ENCODE results near the gene GREM2. TPM values are rescaled to one million over a fixed set of nuclear protein-coding genes. Genes with fewer than 3 reads are reported as not detected.

Gene GREM2
- total and polyA plus RNA-seq, 2 donors (not counting 1 experiment from before 2014, with no cell fraction given), result not detected

GRCh38 chr1:240465531-240465940 lies 146.4 kb downstream of the GREM2 start:
- 13% methylated on average over 1 of the region's 6 CpGs for WGBS (ENCODE audit: insufficient coverage)
- Mint-ChIP-seq H3K9me3 (ENCODE audit: insufficient read depth) (no peaks in the 10 kb centered on the region), H3K27me3 (no peaks in the 10 kb centered on the region), H3K27ac (no peak overlapping the region), H3K4me3 (no peak overlapping the region), H3K4me1 (no peaks in the 10 kb centered on the region)
- Histone ChIP-seq H3K79me2 (ENCODE audit: control insufficient read depth, insufficient read depth, low read length) (no peaks in the 10 kb centered on the region), H3K27me3 (replicated peaks in 1 of 4; ENCODE audit: control extremely low read depth in 1 of 4, control insufficient read depth in 3 of 4, insufficient read depth in 4 of 4, low read length in 3 of 4) (no peaks in the 10 kb centered on the region), H2AFZ (ENCODE audit: insufficient read depth, low read depth, low read length, poor library complexity, severe bottlenecking) (no peak overlapping the region), H3K9me3 (ENCODE audit: control extremely low read depth in 1 of 3, control insufficient read depth in 2 of 3, insufficient read depth in 1 of 3, low read length in 2 of 3) (no peaks in the 10 kb centered on the region), H3K4me2 (replicated peaks; ENCODE audit: low read depth, low read length, poor library complexity, severe bottlenecking) (no peak overlapping the region), H3K4me1 (ENCODE audit: control insufficient read depth in 2 of 2, insufficient read depth in 2 of 2, low read length in 2 of 2) (no peaks in the 10 kb centered on the region), H3K27ac (ENCODE audit: low read length in 2 of 2) (no peak overlapping the region), H3K9ac (ENCODE audit: low read length) (no peak overlapping the region), H3K36me3 (replicated peaks in 1 of 2; ENCODE audit: control extremely low read depth in 1 of 2, control insufficient read depth in 1 of 2, extremely low read depth in 1 of 2, insufficient read depth in 2 of 2, low read length in 1 of 2) (no peaks in the 10 kb centered on the region), H4K20me1 (ENCODE audit: control insufficient read depth, insufficient read depth, low read length, poor library complexity, severe bottlenecking) (no peaks in the 10 kb centered on the region), H3K4me3 (ENCODE audit: control extremely low read depth in 1 of 5, extremely low read depth in 1 of 5, insufficient read depth in 1 of 5, low read depth in 2 of 5, low read length in 4 of 5) (no peak overlapping the region)
- ATAC-seq (ENCODE audit: low read depth) (no peak), DNase-seq (no peak)
- no peak for TF ChIP-seq EZH2 (IDR thresholded peaks at IDR 0.05; ENCODE audit: borderline replicate concordance, insufficient read depth, low read depth, low read length, poor library complexity, severe bottlenecking)
- no peak for TF ChIP-seq CTCF (IDR thresholded peaks at IDR 0.05)
- ChIA-PET POLR2A (no interaction called here), CTCF (no interaction called here)
- intact Hi-C loops (cut with micrococcal nuclease), result no loop called here

GRCh38 chr1:240464099-240464498 lies 147.9 kb downstream of the GREM2 start:
- Histone ChIP-seq H3K4me2 (replicated peaks; ENCODE audit: low read depth, low read length, poor library complexity, severe bottlenecking) (no peak overlapping the region), H3K79me2 (ENCODE audit: control insufficient read depth, insufficient read depth, low read length) (no peaks in the 10 kb centered on the region), H3K4me1 (ENCODE audit: control insufficient read depth in 2 of 2, insufficient read depth in 2 of 2, low read length in 2 of 2) (no peaks in the 10 kb centered on the region), H3K36me3 (replicated peaks in 1 of 2; ENCODE audit: control extremely low read depth in 1 of 2, control insufficient read depth in 1 of 2, extremely low read depth in 1 of 2, insufficient read depth in 2 of 2, low read length in 1 of 2) (no peaks in the 10 kb centered on the region), H3K4me3 (ENCODE audit: control extremely low read depth in 1 of 5, extremely low read depth in 1 of 5, insufficient read depth in 1 of 5, low read depth in 2 of 5, low read length in 4 of 5) (no peak overlapping the region), H4K20me1 (ENCODE audit: control insufficient read depth, insufficient read depth, low read length, poor library complexity, severe bottlenecking) (no peaks in the 10 kb centered on the region), H3K9me3 (ENCODE audit: control extremely low read depth in 1 of 3, control insufficient read depth in 2 of 3, insufficient read depth in 1 of 3, low read length in 2 of 3) (no peaks in the 10 kb centered on the region), H3K9ac (ENCODE audit: low read length) (no peak overlapping the region), H3K27me3 (replicated peaks in 1 of 4; ENCODE audit: control extremely low read depth in 1 of 4, control insufficient read depth in 3 of 4, insufficient read depth in 4 of 4, low read length in 3 of 4) (no peaks in the 10 kb centered on the region), H2AFZ (ENCODE audit: insufficient read depth, low read depth, low read length, poor library complexity, severe bottlenecking) (no peak overlapping the region), H3K27ac (ENCODE audit: low read length in 2 of 2) (no peak overlapping the region)
- no peak for ATAC-seq (ENCODE audit: low read depth)
- ChIA-PET CTCF (no interaction called here), POLR2A (no interaction called here)
- WGBS (ENCODE audit: insufficient coverage), result no CpG with 5 or more reads among the region's 2 CpGs
- Mint-ChIP-seq H3K27ac (no peak overlapping the region), H3K9me3 (ENCODE audit: insufficient read depth) (no peaks in the 10 kb centered on the region), H3K4me1 (no peaks in the 10 kb centered on the region), H3K27me3 (no peaks in the 10 kb centered on the region), H3K4me3 (no peak overlapping the region)
- no peak for TF ChIP-seq EZH2 (IDR thresholded peaks at IDR 0.05; ENCODE audit: borderline replicate concordance, insufficient read depth, low read depth, low read length, poor library complexity, severe bottlenecking)
- no peak for TF ChIP-seq CTCF (IDR thresholded peaks at IDR 0.05)
- intact Hi-C loops (cut with micrococcal nuclease), result no loop called here
- no peak for DNase-seq
